HepG2 (cell line): ENCODE results near the gene CDR2L. TPM values are rescaled to one million over a fixed set of nuclear protein-coding genes. Genes with fewer than 3 reads are reported as not detected.

Experiments
- ATAC-seq: fragments of 200-7000 bp; cut with Tn5 transposase; 3 replicates; pipeline ENCODE4 v1.9.1; 2020; ENCODE audit warnings: mild to moderate bottlenecking, moderate library complexity
- BruUV-seq: library from RNA; stranded (reverse); fragments of 400-500 nt; replicated peaks from 2 replicates; lab custom pipeline; 2021; lab: Mats Ljungman, UMichigan
- CTCF ChIA-PET: fragments of 300-600 bp; formaldehyde crosslinking; extraction: SDS; loops from one replicate; lab custom pipeline; 2021; ENCODE audit warnings: low total read pairs, inconsistent platforms, low intra/inter-chr PET ratio; lab: Yijun Ruan, JAX
- POLR2A ChIA-PET: fragments of 350-600 bp; sonication (Branson Sonifier 250); formaldehyde crosslinking; loops from one replicate; lab custom pipeline; 2020; ENCODE audit warnings: antibody characterized with exemption, inconsistent platforms; lab: Yijun Ruan, JAX
- DNase-seq: peaks from one replicate; pipeline ENCODE4 v3.0.0-alpha.2; 2015; ENCODE audit warnings: low spot score
- FAIRE-seq: peaks from 3 replicates; lab custom pipeline; 2011; peaks lifted over from hg19 to GRCh38; lab: Jason Lieb, UNC
- H2AFZ ChIP-seq: one replicate; pipeline ENCODE4 v1.6.1; 2011; ENCODE audit warnings: low read length, inconsistent platforms
- H3K27ac ChIP-seq: fragments of 300-600 bp; 3 replicates; pipeline ENCODE4 v1.8.0; 2011; ENCODE audit warnings: mixed run types, mild to moderate bottlenecking, mixed read lengths, low read length, inconsistent platforms; ENCODE audit not compliant: insufficient read depth; ENCODE audit errors: extremely low read length
- H3K27me3 ChIP-seq, 2 experiments: fragments of 200-600 bp in 1 of 2; 2 replicates in 1 of 2; 3 replicates in 1 of 2; pipeline versions ENCODE4 v1.6.0 to v1.8.0; 2011; ENCODE audit warnings: low read length in 2 of 2, mild to moderate bottlenecking in 2 of 2, moderate library complexity in 2 of 2, inconsistent platforms in 1 of 2; ENCODE audit not compliant: insufficient read depth in 2 of 2, control insufficient read depth in 1 of 2
- H3K36me3 ChIP-seq, 2 experiments: fragments of 200-600 bp in 1 of 2; replicated peaks in 1 of 2; 2 replicates in 1 of 2; 3 replicates in 1 of 2; pipeline versions ENCODE4 v1.5.1 to v1.8.0; 2011; ENCODE audit warnings: low read length in 2 of 2, inconsistent platforms in 1 of 2; ENCODE audit not compliant: insufficient read depth in 2 of 2, control insufficient read depth in 1 of 2
- H3K4me1 ChIP-seq: 2 replicates; pipeline ENCODE4 v1.5.1; 2012; ENCODE audit warnings: low read length, inconsistent platforms; ENCODE audit not compliant: insufficient read depth
- H3K4me2 ChIP-seq: 2 replicates; pipeline ENCODE4 v1.6.0; 2011; ENCODE audit warnings: low read depth, low read length, inconsistent platforms
- H3K4me3 ChIP-seq, 3 experiments: fragments of 200-600 bp in 1 of 3; sonication (generic), shearing (Covaris generic) in 1 of 3; replicated peaks in 1 of 3; 2 replicates each; pipeline ENCODE4 v1.5.1; 2011 to 2016; ENCODE audit warnings: low read length in 3 of 3, inconsistent platforms in 2 of 3, low read depth in 2 of 3, mild to moderate bottlenecking in 2 of 3, control low read depth in 1 of 3, mixed read lengths in 1 of 3; ENCODE audit not compliant: insufficient read depth in 1 of 3
- H3K79me2 ChIP-seq: one replicate; pipeline ENCODE4 v1.6.1; 2011; ENCODE audit warnings: low read length, inconsistent platforms; ENCODE audit not compliant: insufficient read depth
- H3K9ac ChIP-seq: 2 replicates; pipeline ENCODE4 v1.6.0; 2011; ENCODE audit warnings: mild to moderate bottlenecking, low read depth, low read length, inconsistent platforms; ENCODE audit not compliant: insufficient read depth
- H3K9me3 ChIP-seq: 2 replicates; pipeline ENCODE4 v1.5.1; 2012; ENCODE audit warnings: mild to moderate bottlenecking, low read length
- H4K20me1 ChIP-seq: 2 replicates; pipeline ENCODE4 v1.6.0; 2011; ENCODE audit warnings: inconsistent platforms, mild to moderate bottlenecking, low read length, moderate library complexity; ENCODE audit not compliant: insufficient read depth
- CREB1 ChIP-seq, 2 experiments: fragments of 450-650 bp in 1 of 2; IDR thresholded peaks; 2 replicates each; pipeline ENCODE4 v1.6.1; 2016 to 2017; ENCODE audit warnings: control low read depth in 1 of 2, mild to moderate bottlenecking in 1 of 2, missing compliant biosample characterization in 1 of 2, missing genetic modification characterization in 1 of 2
- HMGXB4 ChIP-seq, 2 experiments: sonication (generic) in 1 of 2; formaldehyde crosslinking in 1 of 2; IDR thresholded peaks; 2 replicates each; pipeline versions ENCODE4 v1.4.0 to v1.6.1; 2018 to 2020; ENCODE audit warnings: missing genetic modification reagents in 2 of 2, borderline replicate concordance in 1 of 2, low read depth in 1 of 2, mild to moderate bottlenecking in 1 of 2, missing biosample characterization in 1 of 2
- NFIC ChIP-seq: IDR thresholded peaks from 2 replicates; pipeline ENCODE4 v1.6.1; 2012; ENCODE audit warnings: mild to moderate bottlenecking, low read length, inconsistent platforms
- TGIF2 ChIP-seq: IDR thresholded peaks from 2 replicates; pipeline ENCODE4 v1.6.1; 2016; ENCODE audit warnings: control low read depth, missing compliant biosample characterization
- ZNF121 ChIP-seq: sonication (generic); formaldehyde crosslinking; IDR thresholded peaks from 2 replicates; pipeline ENCODE4 v1.5.0; 2020; ENCODE audit warnings: mild to moderate bottlenecking, missing genetic modification reagents
- WGBS: methylation state at CpG from one replicate; pipeline ENCODE4 v1.1.6; 2017; ENCODE audit warnings: low lambda C conversion rate; 5-methylcytosine and 5-hydroxymethylcytosine counted together
- in situ Hi-C: cut with HindIII; loops from 2 replicates; pipeline ENCODE4 v1.10.0; 2017; ENCODE audit warnings: low pct_unique_long_range_greater_than_20kb; ENCODE audit not compliant: extremely low pct_ligation_motif_present
- intact Hi-C: fragments of 100-400 bp; cut with micrococcal nuclease; formaldehyde crosslinking; loops from one replicate; pipeline ENCODE4 v1.10.0; 2022; ENCODE audit not compliant: unreplicated experiment
- polyA plus RNA-seq, 8 experiments: library from polyadenylated mRNA; depleted of rRNA in 3 of 8; stranded (reverse) in 7 of 8; unstranded in 1 of 8; fragments of >200 nt; fragmentation: Illumina TruSeq in 4 of 8; extraction: Trizol in 4 of 8; gene quantifications; 2 replicates each; pipeline versions ENCODE4 v1.2.1 to v1.2.3, GENCODE V29; 2011 to 2016; ENCODE audit warnings: low read depth in 4 of 8, missing spikeins in 1 of 8, mixed read lengths in 1 of 8; ENCODE audit not compliant: insufficient read depth in 1 of 8
- total RNA-seq, 5 experiments: library from RNA; depleted of rRNA; stranded (reverse); fragments of >200 nt; fragmentation: Illumina TruSeq; extraction: Trizol; gene quantifications; 2 replicates each; pipeline ENCODE4 v1.2.3, GENCODE V29; 2016; ENCODE audit warnings: low read depth in 1 of 5

Gene CDR2L
- total and polyA plus RNA-seq, 2 of the 13 experiments (the other 11 are each of a cell fraction or from before 2014, with no cell fraction given), result 1.9 to 2.1 TPM

GRCh38 chr17:75031972-75032719 lies 44.7 kb downstream of the CDR2L start (continued):
- TF ChIP-seq HMGXB4 (CRISPR knock-in tag; IDR thresholded peaks at IDR 0.05; ENCODE audit: borderline replicate concordance in 1 of 2, low read depth in 1 of 2) (peak in 1 of 2 experiments; percentile 7; a peak in 1 of 4 replicates), CREB1 (IDR thresholded peaks at IDR 0.05) (peak; percentile 74), CREB1 (CRISPR knock-in tag; IDR thresholded peaks at IDR 0.05) (no peak)

- no peak for DNase-seq
Measured at GRCh38 chr17:75032720-75033280, 45.4 kb downstream of the CDR2L start.

More at GRCh38 chr17:75032720-75033280, 45.4 kb downstream of the CDR2L start:
- H3K79me2 ChIP-seq, result no peaks in the 10 kb centered on the region
- no peaks in the 10 kb centered on the region for H4K20me1 ChIP-seq
- 1% methylated on average over 13 of the region's 13 CpGs for WGBS
- intact Hi-C loops, result loop anchor here (1.0 kb wide), 2 partner anchors 20 to 71 kb away; partner anchors contain the start of gene MRPL58
- no peaks in the 10 kb centered on the region for H3K9me3 ChIP-seq
- FAIRE-seq (no peak), ATAC-seq (no peak)
- in situ Hi-C loops, result no loop called here
- no peak overlapping the region for H3K27ac ChIP-seq
- TF ChIP-seq NFIC (no peak), TGIF2 (CRISPR knock-in tag) (0 out of 2 replicates have a peak, but pooled peaks have one; percentile 15), ZNF121 (CRISPR knock-in tag) (peak; percentile 66)
- H3K4me3 ChIP-seq, result peak overlapping the region; percentile 76 to 93 (median 91)
- peak overlapping the region; percentile 20 for H2AFZ ChIP-seq
- ChIA-PET POLR2A (interaction anchor here (0.7 to 2.5 kb wide), 4 partner anchors 9 to 620 kb away, joined by 3 to 22 read pairs (median 4); partner anchors contain the start of genes FDXR and MRPL58), CTCF (no interaction called here)
- H3K9ac ChIP-seq, result peak overlapping the region; percentile 90
- H3K36me3 ChIP-seq, result no peaks in the 10 kb centered on the region
- BruUV-seq, result no TSS peak
- H3K4me1 ChIP-seq, result peaks cover 37% of the 10 kb centered on the region
- peaks cover 0 to 6% of the 10 kb centered on the region in 2 experiments; a peak in 3 of 5 replicates for H3K27me3 ChIP-seq
- H3K4me2 ChIP-seq, result peak overlapping the region; percentile 98
